ENCODE measurements around the gene SPTSSB.

- no peak for TF ChIP-seq CTCF (conservative IDR thresholded peaks at IDR 0.05; ENCODE audit: low read depth in 2 of 2)
- TF ChIP-seq EZH2 (IDR thresholded peaks at IDR 0.05; ENCODE audit: low read depth, unreplicated experiment): no peak
- TF ChIP-seq EZH2phosphoT487 (IDR thresholded peaks at IDR 0.05; ENCODE audit: unreplicated experiment): no peak
- no peak for TF ChIP-seq REST (IDR thresholded peaks at IDR 0.05; ENCODE audit: unreplicated experiment)
- TF ChIP-seq CREB1 (CRISPR knock-in tag; IDR thresholded peaks at IDR 0.05; ENCODE audit: low read depth): no peak
- TF ChIP-seq POLR2AphosphoS5 (IDR thresholded peaks at IDR 0.05; ENCODE audit: low read depth): no peak
- no peak for TF ChIP-seq ETS1 (IDR thresholded peaks at IDR 0.05)
- TF ChIP-seq STAT1 (IDR thresholded peaks at IDR 0.05; ENCODE audit: unreplicated experiment): no peak
These were observed 30.1 kb upstream of the SPTSSB start for GRCh38 chr3:161401389-161401788.

Measured in GM23338 (cell line).